ENCODE results near the gene OR52N4. TPM values are rescaled to one million over a fixed set of nuclear protein-coding genes. Genes with fewer than 3 reads are reported as not detected.

Gene OR52N4
- total and polyA plus RNA-seq, 2 experiments from 2014 or later, result not detected

- Mint-ChIP-seq H3K4me3 (no peak overlapping the region), H3K4me1 (no peaks in the 10 kb centered on the region), H3K27me3 (ENCODE audit: insufficient read depth, low read depth, poor library complexity) (no peaks in the 10 kb centered on the region), H3K27ac (no peak overlapping the region), H3K36me3 (ENCODE audit: low read depth) (no peaks in the 10 kb centered on the region), H3K9me3 (no peaks in the 10 kb centered on the region)
- H3K27me3 ChIP-seq (ENCODE audit: insufficient read depth), result no peaks in the 10 kb centered on the region
- no peaks in the 10 kb centered on the region for H3K9me2 ChIP-seq (ENCODE audit: insufficient read depth)
- TF ChIP-seq STAT1 (IDR thresholded peaks at IDR 0.05; ENCODE audit: unreplicated experiment) (no peak), ZNF331 (CRISPR knock-in tag; IDR thresholded peaks at IDR 0.05; ENCODE audit: low read depth) (no peak), EZH2 (IDR thresholded peaks at IDR 0.05; ENCODE audit: low read depth, unreplicated experiment) (no peak), JUNB (IDR thresholded peaks at IDR 0.05; ENCODE audit: unreplicated experiment) (no peak), ETS1 (IDR thresholded peaks at IDR 0.05) (no peak), REST (IDR thresholded peaks at IDR 0.05; ENCODE audit: unreplicated experiment) (no peak), CTCF (conservative IDR thresholded peaks at IDR 0.05; ENCODE audit: low read depth in 2 of 2) (no peak), EZH2phosphoT487 (IDR thresholded peaks at IDR 0.05; ENCODE audit: unreplicated experiment) (no peak), ZNF462 (CRISPR knock-in tag; IDR thresholded peaks at IDR 0.05) (no peak), CREB1 (CRISPR knock-in tag; IDR thresholded peaks at IDR 0.05; ENCODE audit: low read depth) (no peak), ZNF114 (CRISPR knock-in tag; IDR thresholded peaks at IDR 0.05) (no peak), POLR2AphosphoS5 (IDR thresholded peaks at IDR 0.05; ENCODE audit: low read depth) (no peak), NANOG (IDR thresholded peaks at IDR 0.05; ENCODE audit: borderline replicate concordance) (no peak)
- H3F3A ChIP-seq (replicated peaks; ENCODE audit: low read depth), result no peaks in the 10 kb centered on the region
- no peak overlapping the region for H3K4me3 ChIP-seq
- no peak for DNase-seq (ENCODE audit: low spot score)
- H3K79me2 ChIP-seq (replicated peaks; ENCODE audit: insufficient read depth), result no peaks in the 10 kb centered on the region
- H4K20me1 ChIP-seq (replicated peaks; ENCODE audit: insufficient read depth), result no peaks in the 10 kb centered on the region
- H3K4me2 ChIP-seq, result no peak overlapping the region
- no peak for ATAC-seq
- H3K4me1 ChIP-seq (ENCODE audit: insufficient read depth), result no peaks in the 10 kb centered on the region
- no peak overlapping the region for H3K27ac ChIP-seq (ENCODE audit: low read depth)
- no peaks in the 10 kb centered on the region for H3K36me3 ChIP-seq (ENCODE audit: insufficient read depth)
- no peak overlapping the region for H2AFZ ChIP-seq
These were observed 17.0 kb upstream of the OR52N4 start for GRCh38 chr11:5737091-5737490.

All from GM23338 (cell line).